Measurements from ENCODE around the gene RBM34.
A peak's percentile ranks its signal among the peaks of the same experiment; 100 is the strongest.
"Not testable (repeated sequence)": the region's sequence is repeated elsewhere in the genome, so short reads cannot be mapped to it uniquely, and the experiment has no call there.

The RBM34 gene, protein sequence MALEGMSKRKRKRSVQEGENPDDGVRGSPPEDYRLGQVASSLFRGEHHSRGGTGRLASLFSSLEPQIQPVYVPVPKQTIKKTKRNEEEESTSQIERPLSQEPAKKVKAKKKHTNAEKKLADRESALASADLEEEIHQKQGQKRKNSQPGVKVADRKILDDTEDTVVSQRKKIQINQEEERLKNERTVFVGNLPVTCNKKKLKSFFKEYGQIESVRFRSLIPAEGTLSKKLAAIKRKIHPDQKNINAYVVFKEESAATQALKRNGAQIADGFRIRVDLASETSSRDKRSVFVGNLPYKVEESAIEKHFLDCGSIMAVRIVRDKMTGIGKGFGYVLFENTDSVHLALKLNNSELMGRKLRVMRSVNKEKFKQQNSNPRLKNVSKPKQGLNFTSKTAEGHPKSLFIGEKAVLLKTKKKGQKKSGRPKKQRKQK

GRCh38 chr1:235160957-235161684 is at the start of gene RBM34:
TSS of gene RBM34 (minus strand) at chr1:235161250. CDS start at chr1:235161226, 24 bp downstream.
- peak; percentile 89 to 94 for DNase-seq

DNA sequence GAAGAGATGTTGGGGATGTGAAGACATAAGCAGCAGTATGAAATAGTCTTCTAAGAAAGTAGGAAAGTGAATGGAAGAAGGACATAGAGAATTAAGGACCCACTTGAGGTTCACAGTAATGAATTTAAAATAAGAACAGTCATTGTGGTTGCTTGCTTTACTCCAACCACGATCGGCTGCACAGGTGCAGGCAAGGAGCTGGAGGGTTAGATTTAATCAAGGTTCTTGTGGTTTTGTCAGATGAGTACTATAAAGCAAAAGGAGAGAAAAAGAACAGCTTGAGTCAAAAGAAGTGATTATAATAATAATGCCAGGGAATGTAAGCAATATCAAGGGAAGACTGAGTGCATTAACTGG is 46.1 kb upstream of the RBM34 start:
- DNase-seq = no peak

- no peak for DNase-seq
Observed at GRCh38 chr1:235206533-235207208, 45.6 kb upstream of the RBM34 start.

GRCh38 chr1:235205687-235206086 is 44.6 kb upstream of the RBM34 start:
- no peak for DNase-seq

DNA sequence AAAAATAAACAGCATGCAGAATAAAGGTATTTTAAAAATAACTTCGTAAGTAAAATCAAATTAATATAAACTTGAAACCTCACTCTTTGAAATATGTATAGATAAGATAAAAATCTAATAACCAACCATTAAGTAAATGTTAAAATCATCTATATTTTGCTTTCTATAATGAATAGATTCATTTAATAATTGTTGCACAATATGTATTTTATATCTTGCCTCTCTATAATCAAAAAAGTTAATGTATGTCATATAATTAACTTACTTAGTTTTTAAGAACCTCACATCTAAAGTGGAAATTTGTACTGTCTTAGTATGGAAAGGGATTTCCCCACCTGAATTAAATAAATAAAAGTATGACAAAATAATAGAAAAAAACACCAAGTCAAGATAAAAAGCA is 42.4 kb upstream of the RBM34 start:
- no peak for DNase-seq

- DNase-seq = not testable (repeated sequence)
Observed at GRCh38 chr1:235202447-235202846, 41.4 kb upstream of the RBM34 start.

GRCh38 chr1:235199441-235199840 is 38.4 kb upstream of the RBM34 start:
- DNase-seq = peak in 1 of 2 donors; percentile 68

GRCh38 chr1:235190431-235190830 is 29.4 kb upstream of the RBM34 start:
- no peak for DNase-seq

- DNase-seq = no peak
Observed at GRCh38 chr1:235187316-235187715, 26.3 kb upstream of the RBM34 start.

- no peak for DNase-seq
Observed at GRCh38 chr1:235181561-235182245, 20.7 kb upstream of the RBM34 start.

DNA sequence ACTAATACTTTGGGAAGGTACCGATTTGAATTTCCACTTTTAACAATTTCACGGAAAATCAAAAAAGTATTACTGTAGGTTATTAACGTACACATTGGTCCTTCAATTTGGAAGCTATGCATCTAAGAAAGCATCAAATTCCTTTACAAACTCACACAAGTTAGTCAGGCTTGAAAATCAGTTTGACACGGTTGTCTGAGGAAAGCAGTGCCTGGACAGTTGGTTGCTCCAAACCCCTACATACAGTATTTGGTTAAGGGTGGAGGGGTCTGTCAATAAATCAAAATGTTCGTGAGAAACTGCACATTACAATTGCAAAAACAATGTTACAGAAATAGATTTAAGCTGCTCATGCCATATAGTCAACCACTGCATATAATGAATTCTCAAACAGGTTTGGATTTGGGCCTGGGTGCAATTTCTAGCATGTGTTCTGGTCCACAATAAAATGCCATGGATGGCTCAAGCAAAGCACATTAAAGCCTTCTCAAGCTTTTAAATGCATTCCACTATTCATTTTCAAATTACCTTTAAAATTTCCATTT is 19.9 kb upstream of the RBM34 start:
- no peak for DNase-seq

DNA sequence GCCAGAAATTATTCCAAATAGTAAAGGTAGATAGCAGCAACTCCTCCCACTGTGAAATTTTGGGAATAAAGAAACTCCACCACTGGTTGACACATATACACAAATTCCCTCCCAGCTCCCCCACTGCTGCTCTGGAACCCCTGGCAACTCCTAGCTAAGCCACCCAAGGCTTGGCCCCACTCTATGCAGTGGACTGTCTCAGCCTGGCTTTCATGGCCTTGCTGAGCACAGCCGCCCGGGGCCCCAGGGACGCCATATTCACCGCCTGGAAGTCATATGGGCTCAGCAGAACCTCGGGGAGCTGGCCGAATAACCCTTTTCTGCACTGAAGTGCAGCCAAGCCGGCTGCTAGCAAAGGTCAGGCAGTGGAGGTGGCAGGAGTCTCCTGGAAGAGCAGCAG is 15.4 kb upstream of the RBM34 start:
- DNase-seq = no peak

DNA sequence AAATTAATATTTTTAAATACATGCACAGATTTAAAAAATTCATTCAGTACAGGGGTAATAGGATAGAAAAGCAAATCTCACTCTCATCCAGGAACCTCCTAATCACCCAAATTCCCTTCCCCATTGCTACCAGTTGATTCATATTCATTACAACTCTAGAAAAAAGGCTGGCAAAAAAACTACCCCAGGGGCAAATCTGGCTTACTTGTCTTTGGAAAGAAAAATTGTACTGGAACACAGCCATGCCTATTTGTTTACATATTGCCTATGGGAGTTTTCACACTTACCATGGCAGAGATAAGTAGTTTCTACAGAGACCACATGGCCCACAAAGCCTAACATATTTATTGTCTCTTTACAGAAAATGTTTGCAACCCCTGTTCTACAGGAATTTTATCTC is 8.9 kb upstream of the RBM34 start:
- no peak for DNase-seq

DNA sequence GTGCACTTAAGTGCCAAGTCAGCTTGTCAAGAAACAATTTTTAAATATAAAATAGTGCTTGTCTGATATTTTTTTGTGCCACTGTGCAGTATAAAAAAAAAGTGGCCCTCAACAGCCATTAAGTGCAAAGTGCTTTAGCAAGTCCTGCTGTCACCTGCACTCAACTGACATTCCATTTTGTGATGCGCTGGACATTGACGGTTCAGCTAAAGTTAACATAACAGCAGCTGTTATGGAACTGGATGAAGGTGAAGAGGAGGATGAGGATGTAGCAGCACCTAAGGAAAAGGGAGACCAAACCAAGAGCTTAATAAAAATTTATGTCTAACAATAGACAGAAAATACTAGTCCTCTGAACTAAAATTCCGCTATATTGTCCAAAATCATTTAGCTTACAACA is 7.3 kb upstream of the RBM34 start:
- no peak for DNase-seq

DNA sequence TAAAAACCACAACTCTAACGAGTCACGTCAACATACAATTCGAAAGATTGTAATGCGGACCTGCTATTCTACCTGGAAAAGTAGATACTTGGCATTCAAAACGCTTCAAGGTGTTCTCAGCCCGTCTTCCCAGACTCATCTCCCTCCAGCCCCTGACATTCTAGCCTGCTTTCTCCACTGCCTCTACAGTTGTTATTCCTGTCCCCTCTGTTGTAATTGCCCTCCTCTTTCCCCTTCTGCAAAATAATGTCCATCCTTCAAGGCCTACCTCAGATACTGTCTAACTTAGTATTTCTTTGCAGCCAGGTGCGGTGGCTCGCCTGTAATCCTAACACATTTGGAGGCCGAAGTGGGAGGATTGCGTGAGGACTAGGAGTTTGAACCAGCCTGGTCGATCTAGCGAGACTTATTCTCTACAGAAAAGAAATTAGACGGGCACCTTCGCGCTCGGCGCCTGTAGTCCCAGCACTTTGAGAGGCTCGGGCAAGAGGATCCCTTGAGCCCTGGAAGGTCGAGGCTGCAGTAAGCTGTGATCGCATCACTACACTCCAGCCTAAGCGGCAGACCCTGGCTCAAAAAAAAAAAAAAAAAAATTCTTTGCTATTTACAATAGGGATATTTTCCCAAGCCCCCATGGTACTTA is 756 bp upstream of the RBM34 start:
- DNase-seq = no peak

DNA sequence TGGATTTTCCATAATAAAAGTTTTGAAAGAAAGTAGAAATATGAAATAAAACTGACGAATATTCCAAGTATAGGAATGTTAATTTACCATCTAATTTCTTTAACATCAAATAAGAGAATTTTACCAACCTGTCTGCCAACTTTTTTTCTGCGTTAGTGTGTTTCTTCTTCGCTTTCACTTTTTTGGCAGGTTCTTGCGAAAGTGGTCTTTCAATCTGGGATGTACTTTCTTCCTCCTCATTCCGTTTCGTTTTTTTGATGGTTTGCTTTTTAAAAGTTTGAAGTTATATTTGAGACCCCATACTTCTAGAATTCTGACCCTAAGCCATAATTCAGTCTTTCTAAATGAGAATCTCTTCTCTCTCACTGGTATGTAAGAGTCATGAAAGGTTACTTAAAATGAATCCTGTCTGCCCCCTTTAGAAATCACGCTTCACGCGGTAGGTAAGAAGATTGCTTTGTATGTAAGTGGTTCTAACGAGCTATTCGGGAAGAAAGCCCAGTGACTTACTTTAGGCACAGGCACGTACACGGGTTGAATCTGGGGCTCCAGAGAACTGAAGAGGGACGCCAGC is 580 bp downstream of the RBM34 start:
- DNase-seq = peak in 1 of 2 donors; percentile 51

DNA sequence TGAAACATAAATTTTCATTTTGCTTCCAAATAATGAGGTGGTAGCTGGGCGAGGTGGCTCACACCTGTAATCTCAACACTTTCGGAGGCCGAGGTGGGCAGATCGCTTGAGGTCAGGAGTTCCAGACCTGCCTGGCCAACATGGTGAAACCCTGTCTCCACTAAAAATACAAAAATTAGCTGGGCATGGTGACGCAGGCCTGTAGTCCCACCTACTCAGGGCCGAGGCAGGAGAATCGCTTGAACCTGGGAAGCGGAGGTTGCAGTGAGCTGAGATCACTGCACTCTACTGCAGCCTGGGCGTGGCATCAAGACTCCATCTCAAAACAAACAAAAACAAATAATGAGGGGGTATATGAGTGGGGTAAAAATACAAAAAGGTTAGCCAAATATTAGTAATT is 1.1 kb downstream of the RBM34 start:
- DNase-seq = not testable (repeated sequence)

GRCh38 chr1:235159284-235159683 is 1.8 kb downstream of the RBM34 start:
- DNase-seq = not testable (repeated sequence)

GRCh38 chr1:235158680-235159079 is 2.4 kb downstream of the RBM34 start:
- no peak for DNase-seq

- DNase-seq = no peak
Observed at GRCh38 chr1:235157150-235157549, 3.9 kb downstream of the RBM34 start.

- DNase-seq = no peak
Observed at GRCh38 chr1:235156740-235157139, 4.3 kb downstream of the RBM34 start.

GRCh38 chr1:235156265-235156664 is 4.8 kb downstream of the RBM34 start:
- no peak for DNase-seq
